A673 (cell line): ENCODE data around the gene ZBTB8OS. TPM values are rescaled to one million over a fixed set of nuclear protein-coding genes. Genes with fewer than 3 reads are reported as not detected.

Experiments used
- BruUV-seq: library from RNA; stranded (reverse); fragments of 400-500 nt; replicated peaks from 2 replicates; lab custom pipeline; 2021; lab: Mats Ljungman, UMichigan
- CTCF ChIA-PET: fragments of 300-600 bp; sonication (Branson Sonifier 250); formaldehyde crosslinking; loops from one replicate; lab custom pipeline; 2022; ENCODE audit warnings: antibody characterized with exemption; lab: Charles Lee
- POLR2A ChIA-PET: fragments of 300-600 bp; sonication (Branson Sonifier 250); formaldehyde crosslinking; loops from one replicate; lab custom pipeline; 2022; ENCODE audit warnings: antibody characterized with exemption; ENCODE audit not compliant: low non-redundant PET; lab: Charles Lee
- DNase-seq: peaks from one replicate; pipeline ENCODE4 v3.0.0-alpha.2; 2015; ENCODE audit warnings: low spot score
- H3K27ac ChIP-seq: fragments of 200-600 bp; sonication (generic); 2 replicates; pipeline ENCODE4 v1.5.1; 2016; ENCODE audit warnings: mixed run types, low read depth, mild to moderate bottlenecking, mixed read lengths, antibody characterized with exemption, low read length; ENCODE audit not compliant: poor library complexity, severe bottlenecking
- H3K27me3 ChIP-seq: fragments of 200-600 bp; sonication (generic); replicated peaks from 2 replicates; pipeline ENCODE4 v1.6.1; 2017; ENCODE audit warnings: mixed run types, low read depth, mild to moderate bottlenecking, mixed read lengths, antibody characterized with exemption, low read length; ENCODE audit not compliant: insufficient read depth, poor library complexity
- H3K36me3 ChIP-seq: fragments of 200-600 bp; sonication (generic); 2 replicates; pipeline ENCODE4 v1.6.1; 2016; ENCODE audit warnings: mixed run types, mild to moderate bottlenecking, mixed read lengths, antibody characterized with exemption, low read length; ENCODE audit not compliant: insufficient read depth, poor library complexity, severe bottlenecking
- H3K4me1 ChIP-seq: fragments of 200-600 bp; sonication (generic); 2 replicates; pipeline ENCODE4 v1.6.1; 2017; ENCODE audit warnings: mixed run types, mild to moderate bottlenecking, mixed read lengths, antibody characterized with exemption, low read length; ENCODE audit not compliant: insufficient read depth, poor library complexity, severe bottlenecking
- H3K4me3 ChIP-seq: fragments of 200-600 bp; sonication (generic); 2 replicates; pipeline ENCODE4 v1.5.1; 2016; ENCODE audit warnings: low read depth, mixed run types, mild to moderate bottlenecking, mixed read lengths, low read length; ENCODE audit not compliant: poor library complexity, severe bottlenecking
- H3K9me3 ChIP-seq: fragments of 200-600 bp; sonication (generic); 2 replicates; pipeline ENCODE4 v1.6.1; 2016; ENCODE audit warnings: mixed run types, low read depth, mild to moderate bottlenecking, mixed read lengths, antibody characterized with exemption, low read length; ENCODE audit not compliant: poor library complexity, severe bottlenecking
- CTCF ChIP-seq: fragments of 300-800, 200-600 bp; sonication (generic); conservative IDR thresholded peaks from 2 replicates; pipeline ENCODE4 v1.5.1; 2017; ENCODE audit warnings: low read depth, mild to moderate bottlenecking, antibody characterized with exemption, low read length, moderate library complexity, mixed read lengths
- EZH2 ChIP-seq: fragments of 200-600 bp; sonication (generic); IDR thresholded peaks from 2 replicates; pipeline ENCODE4 v1.6.1; 2017; ENCODE audit warnings: borderline replicate concordance, low read depth, mild to moderate bottlenecking, mixed read lengths, antibody characterized with exemption, low read length; ENCODE audit not compliant: poor library complexity, severe bottlenecking
- intact Hi-C: fragments of 100-400 bp; cut with micrococcal nuclease; formaldehyde crosslinking; loops from one replicate; pipeline ENCODE4 v1.10.0; 2022; ENCODE audit not compliant: unreplicated experiment
- total RNA-seq: library from RNA; stranded (reverse); gene quantifications from 2 replicates; pipeline ENCODE4 v1.2.3, GENCODE V29; 2021

Gene ZBTB8OS
- total RNA-seq, 1 experiment from 2014 or later: 72.1 TPM

- TF ChIP-seq EZH2 (no peak), CTCF (no peak)
- H3K4me1 ChIP-seq: no peaks in the 10 kb centered on the region
- H3K4me3 ChIP-seq: no peak overlapping the region
- no TSS peak for BruUV-seq
- DNase-seq: no peak
- POLR2A ChIA-PET: no interaction called here
- H3K9me3 ChIP-seq: no peaks in the 10 kb centered on the region
- H3K27me3 ChIP-seq: no peaks in the 10 kb centered on the region
- CTCF ChIA-PET: interaction anchor here (0.5 kb wide), 1 partner anchor 119 kb away, joined by 4 read pairs; no protein-coding TSS in a partner anchor
- no peak overlapping the region for H3K27ac ChIP-seq
- intact Hi-C loops: no loop called here
- no peaks in the 10 kb centered on the region for H3K36me3 ChIP-seq
Observed at GRCh38 chr1:32639489-32640075, 10.8 kb downstream of the ZBTB8OS start.

GRCh38 chr1:32636914-32637645 lies 13.3 kb downstream of the ZBTB8OS start:
- H3K27ac ChIP-seq: no peak overlapping the region
- intact Hi-C loops: no loop called here
- no peak overlapping the region for H3K4me3 ChIP-seq
- no peaks in the 10 kb centered on the region for H3K4me1 ChIP-seq
- BruUV-seq: no TSS peak
- ChIA-PET CTCF (no interaction called here), POLR2A (interaction anchor here (0.7 kb wide), 1 partner anchor 247 kb away, joined by 5 read pairs; no protein-coding TSS in a partner anchor)
- DNase-seq: peak; percentile 21
- no peaks in the 10 kb centered on the region for H3K9me3 ChIP-seq
- no peak for TF ChIP-seq EZH2
- TF ChIP-seq CTCF: no peak
- H3K27me3 ChIP-seq: no peaks in the 10 kb centered on the region
- H3K36me3 ChIP-seq: peaks cover 11% of the 10 kb centered on the region

GRCh38 chr1:32635508-32636277 lies 14.7 kb downstream of the ZBTB8OS start:
- H3K4me3 ChIP-seq: no peak overlapping the region
- intact Hi-C loops: no loop called here
- no peak for TF ChIP-seq CTCF
- no peak for TF ChIP-seq EZH2
- H3K4me1 ChIP-seq: no peaks in the 10 kb centered on the region
- H3K27me3 ChIP-seq: no peaks in the 10 kb centered on the region
- H3K9me3 ChIP-seq: no peaks in the 10 kb centered on the region
- CTCF ChIA-PET: no interaction called here
- peaks cover 11% of the 10 kb centered on the region for H3K36me3 ChIP-seq
- no TSS peak for BruUV-seq
- POLR2A ChIA-PET: no interaction called here
- DNase-seq: no peak
- no peak overlapping the region for H3K27ac ChIP-seq
